GM10847 (cell line): Measurements from ENCODE around the gene RAP1GDS1.

Experiments
- POLR2A ChIP-seq: IDR thresholded peaks from 2 replicates; pipeline ENCODE4 v1.6.1; 2011; ENCODE audit not compliant: insufficient read length; ENCODE audit errors: extremely low read depth

Gene RAP1GDS1

GRCh38 chr4:98446499-98447375, 185.6 kb downstream of the RAP1GDS1 start:
- no peak for TF ChIP-seq POLR2A

DNA sequence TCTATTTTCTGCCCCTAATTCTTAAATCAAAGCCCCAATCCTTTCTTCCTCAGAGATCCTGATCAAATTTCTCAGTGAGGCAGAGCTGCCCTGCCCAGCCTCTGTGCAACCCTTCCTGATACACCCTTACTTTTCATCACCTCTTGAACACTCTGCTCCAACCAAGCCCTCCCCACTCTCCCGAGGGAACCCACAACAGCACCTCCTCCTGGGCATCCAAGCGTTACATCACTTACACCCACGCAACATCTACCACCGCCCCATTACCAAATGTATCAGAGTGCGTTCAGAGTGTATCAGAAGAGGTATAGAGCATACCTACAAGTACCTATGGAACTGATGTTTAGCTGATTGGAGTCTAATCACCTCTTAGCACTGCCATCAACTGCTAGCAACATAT, 186.5 kb downstream of the RAP1GDS1 start:
- TF ChIP-seq POLR2A, result no peak

GRCh38 chr4:98448908-98449307, 187.7 kb downstream of the RAP1GDS1 start:
- TF ChIP-seq POLR2A, result no peak

- TF ChIP-seq POLR2A, result no peak
Observed at GRCh38 chr4:98452091-98452490, 190.9 kb downstream of the RAP1GDS1 start.

- TF ChIP-seq POLR2A, result no peak
Observed at GRCh38 chr4:98462487-98462886, 201.3 kb downstream of the RAP1GDS1 start.

- TF ChIP-seq POLR2A, result no peak
Observed at GRCh38 chr4:98466868-98467599, 205.8 kb downstream of the RAP1GDS1 start.

- no peak for TF ChIP-seq POLR2A
Observed at GRCh38 chr4:98467627-98468072, 206.5 kb downstream of the RAP1GDS1 start.

DNA sequence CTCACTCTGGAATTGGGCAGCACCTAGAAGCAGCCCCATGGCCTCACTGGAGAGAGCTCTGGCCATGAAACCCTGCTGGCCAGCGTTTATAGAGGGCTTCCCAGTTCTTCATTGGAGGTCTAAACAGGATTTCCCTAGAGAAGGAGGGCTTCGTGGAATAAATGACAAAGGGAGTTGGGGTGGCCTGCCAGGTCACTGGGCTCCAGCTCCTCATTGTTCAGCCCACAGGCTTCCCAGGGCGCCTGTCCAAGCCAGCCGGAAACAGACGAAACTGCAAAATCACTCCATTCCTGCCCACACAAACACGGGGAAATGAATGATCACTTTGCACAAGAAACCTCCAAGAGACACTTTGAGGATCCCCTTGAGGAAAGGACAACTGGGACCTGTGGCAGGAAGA, 207.5 kb downstream of the RAP1GDS1 start:
- TF ChIP-seq POLR2A, result no peak

DNA sequence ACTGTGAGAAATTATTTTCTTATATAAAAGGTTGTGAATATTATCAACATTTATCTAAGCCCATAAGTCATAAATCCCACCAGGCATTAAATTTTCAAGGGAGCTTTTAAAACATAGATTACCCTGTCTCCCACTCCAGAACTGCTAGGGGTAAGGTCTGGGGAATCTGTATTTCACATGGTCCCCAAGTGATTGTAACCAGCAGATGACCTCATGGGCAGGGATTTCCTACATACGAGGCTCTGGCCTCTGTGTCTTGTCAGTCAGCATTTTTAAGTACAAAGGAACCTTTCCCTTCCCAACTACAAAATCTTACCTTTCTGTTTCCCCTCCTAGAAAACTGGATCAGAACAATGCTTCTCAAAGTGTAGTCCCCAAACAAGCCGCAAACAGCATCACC, 208.6 kb downstream of the RAP1GDS1 start:
- no peak for TF ChIP-seq POLR2A

GRCh38 chr4:98470366-98470765, 209.2 kb downstream of the RAP1GDS1 start:
- no peak for TF ChIP-seq POLR2A

DNA sequence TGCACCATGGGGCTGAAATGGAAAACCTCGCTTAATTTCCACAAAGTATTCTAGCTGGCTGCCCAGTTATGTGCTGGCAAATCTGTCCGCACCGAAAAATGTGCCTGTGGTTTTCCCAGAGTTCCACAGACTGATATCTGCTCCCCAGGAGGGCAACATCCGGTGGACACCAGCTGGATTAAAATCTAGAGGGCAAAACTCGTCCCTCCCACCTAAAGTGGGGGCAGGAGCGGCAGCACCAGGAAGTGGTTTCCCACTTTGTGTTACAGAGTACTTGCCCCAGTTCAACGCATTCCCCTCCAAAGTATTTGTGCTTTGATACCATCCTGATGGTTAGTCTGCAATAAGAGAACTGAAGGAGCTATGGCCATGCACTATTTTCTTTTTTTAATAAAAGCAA, 209.6 kb downstream of the RAP1GDS1 start:
- no peak for TF ChIP-seq POLR2A

- no peak for TF ChIP-seq POLR2A
Observed at GRCh38 chr4:98473046-98473445, 211.9 kb downstream of the RAP1GDS1 start.

DNA sequence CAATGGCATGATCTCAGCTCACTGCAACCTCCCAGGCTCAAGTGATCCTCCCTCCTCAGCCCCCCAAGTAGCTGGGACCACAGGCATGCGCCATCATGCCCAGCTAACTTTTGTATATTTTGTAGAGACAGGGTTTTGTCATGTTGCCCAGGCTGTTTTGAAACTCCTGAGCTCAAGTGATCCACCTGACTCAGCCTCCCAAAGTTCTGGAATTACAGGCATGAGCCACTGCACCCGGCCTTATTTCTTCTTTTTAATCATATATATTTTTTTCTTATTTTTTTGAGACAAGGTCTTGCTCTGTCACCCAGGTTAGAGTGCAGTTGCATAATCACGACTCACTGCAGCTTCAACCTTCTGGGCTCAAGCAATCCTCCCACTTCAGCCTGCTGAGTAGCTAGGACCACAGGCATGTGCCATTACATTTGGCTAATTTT, 213.2 kb downstream of the RAP1GDS1 start:
- no peak for TF ChIP-seq POLR2A

DNA sequence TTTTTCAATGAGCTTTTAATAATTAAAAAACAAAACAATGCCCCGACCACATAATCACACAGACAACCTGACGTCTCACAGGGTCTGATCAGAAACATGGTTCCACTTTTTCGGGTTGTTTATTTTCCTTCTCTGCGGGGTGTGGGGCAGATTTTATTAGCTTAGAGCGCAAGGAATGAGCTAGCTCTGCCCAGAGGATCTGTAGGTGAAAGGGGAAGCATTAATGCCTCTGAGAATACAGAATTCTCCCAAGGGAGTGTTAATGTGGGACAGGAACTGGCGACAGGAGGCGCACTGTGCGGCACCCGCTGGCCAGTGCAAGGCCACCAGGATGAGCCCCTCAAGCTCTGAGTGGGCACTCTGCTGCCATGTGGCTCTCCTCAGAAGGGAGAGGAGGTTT, 215.7 kb downstream of the RAP1GDS1 start:
- no peak for TF ChIP-seq POLR2A

DNA sequence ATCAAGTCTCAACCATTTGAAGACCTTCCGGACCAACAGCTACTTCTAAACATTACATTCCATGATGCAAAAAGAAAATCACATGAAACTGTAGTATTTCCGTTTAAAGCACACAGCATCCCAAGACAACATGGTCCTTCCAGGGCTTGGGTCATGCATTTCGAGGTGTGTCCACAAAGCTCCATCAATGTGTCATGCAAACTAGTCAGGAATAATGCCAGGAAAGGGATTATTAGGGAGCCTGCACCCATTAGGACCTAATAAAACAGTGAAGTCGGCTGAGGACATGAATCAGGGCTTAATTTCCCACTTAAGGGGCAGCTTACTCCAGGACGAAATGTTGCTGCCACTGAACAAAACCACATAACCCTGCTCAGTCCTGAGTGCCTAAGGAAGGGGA, 219.4 kb downstream of the RAP1GDS1 start:
- TF ChIP-seq POLR2A, result no peak

DNA sequence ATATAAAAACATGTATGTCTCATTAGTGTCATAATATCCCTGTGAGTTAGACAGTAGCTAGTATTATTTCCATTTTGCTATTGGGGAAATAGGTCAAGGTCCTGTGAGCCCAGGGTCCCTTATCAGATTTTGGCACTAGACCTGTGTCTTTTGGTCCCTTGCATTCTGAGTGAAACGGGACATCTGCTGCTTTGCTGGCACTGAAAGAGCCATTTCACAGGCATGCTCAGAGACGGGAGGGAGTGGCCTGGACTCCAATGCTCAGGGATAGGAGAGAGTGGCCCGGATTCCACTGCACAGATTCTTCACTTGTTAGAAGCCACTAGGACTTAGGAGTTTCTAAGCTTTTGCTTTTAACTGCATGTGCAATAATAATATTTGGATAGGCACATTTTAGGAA, 220.0 kb downstream of the RAP1GDS1 start:
- no peak for TF ChIP-seq POLR2A

- no peak for TF ChIP-seq POLR2A
Observed at GRCh38 chr4:98482503-98482846, 221.3 kb downstream of the RAP1GDS1 start.
